Endothelial cell of umbilical vein (primary cell): ENCODE results near the gene ENO2.

Source experiments
- CTCF ChIP-seq, 2 donors: IDR thresholded peaks; 1 replicate in 1 of 2; 2 replicates in 1 of 2; pipeline ENCODE4 v1.5.1; 2011; ENCODE audit warnings: low read length in 2 of 2, mild to moderate bottlenecking in 2 of 2, moderate library complexity in 2 of 2, control low read depth in 1 of 2, inconsistent platforms in 1 of 2, low read depth in 1 of 2; ENCODE audit not compliant: insufficient read depth in 1 of 2; ENCODE audit errors: extremely low read depth in 1 of 2
- POLR2A ChIP-seq: IDR thresholded peaks from 2 replicates; pipeline ENCODE4 v1.6.1; 2012; ENCODE audit warnings: low read depth, mild to moderate bottlenecking, control low read depth, low read length

DNA sequence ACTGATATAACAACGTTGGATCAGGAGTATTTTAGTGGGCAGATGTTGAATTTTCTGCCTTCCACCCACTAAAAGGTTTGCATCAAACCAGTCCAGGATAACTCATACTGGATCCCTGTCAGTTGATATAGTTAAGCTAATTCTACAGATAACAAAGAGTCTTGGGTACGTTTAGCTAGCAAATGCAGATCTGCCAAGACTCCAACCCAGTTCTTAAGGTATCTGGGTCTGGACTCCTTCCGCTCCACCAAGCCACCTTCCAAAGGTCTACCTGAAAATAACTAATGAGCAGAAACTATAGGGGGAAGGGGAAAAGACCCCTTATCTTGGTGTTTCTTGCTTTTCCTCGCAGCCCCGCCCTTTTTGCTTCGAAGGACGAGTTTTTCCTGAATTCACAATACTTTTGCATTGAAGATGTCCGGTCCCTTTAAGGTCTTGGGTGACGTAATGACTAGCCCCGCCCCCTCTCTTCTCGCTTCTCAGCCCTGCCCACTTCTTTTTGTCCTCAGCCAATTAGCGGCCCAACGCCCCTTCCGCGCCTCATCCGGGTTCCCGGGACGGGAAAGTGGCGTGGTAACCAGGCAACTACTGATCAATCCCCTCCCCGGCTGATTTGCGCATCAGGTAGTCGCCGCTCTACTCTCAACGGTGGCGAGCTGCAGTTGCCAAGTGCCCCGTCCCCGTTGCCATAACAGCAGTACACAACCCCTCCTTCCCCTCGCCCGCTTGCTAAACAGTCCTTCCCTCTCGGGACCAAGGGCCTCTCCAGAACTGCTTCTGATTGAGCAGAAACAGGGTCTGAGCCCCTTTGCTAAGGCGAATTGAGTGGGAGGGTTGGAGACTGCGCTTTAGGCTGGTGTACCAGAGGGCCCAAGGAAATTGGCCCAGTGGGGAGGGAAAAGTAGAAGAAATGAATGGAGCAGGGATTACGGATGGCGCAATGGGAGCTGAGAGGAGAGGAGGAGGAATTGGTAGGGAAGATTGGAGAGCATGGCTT lies 9.8 kb upstream of the ENO2 start, which contains the start of gene LRRC23:
- no peak for TF ChIP-seq CTCF (IDR thresholded peaks at IDR 0.05; ENCODE audit: extremely low read depth in 1 of 2, insufficient read depth in 1 of 2, low read depth in 1 of 2, low read length in 2 of 2)
- peak; percentile 64 for TF ChIP-seq POLR2A
